Tibial nerve (tissue), 4 donors: ENCODE measurements around the gene GTF2E1.
"Not testable (repeated sequence)": the region's sequence is repeated elsewhere in the genome, so short reads cannot be mapped to it uniquely, and the experiment has no call there.

Experiments
- EP300 ChIP-seq, 2 donors: sonication (generic); formaldehyde crosslinking; IDR thresholded peaks; one replicate each; pipeline ENCODE4 v1.6.1; 2017; ENCODE audit warnings: antibody characterized with exemption in 2 of 2, mild to moderate bottlenecking in 1 of 2
- POLR2A ChIP-seq, 2 donors: fragments of 450-650 bp; IDR thresholded peaks; one replicate each; pipeline ENCODE4 v1.6.1; 2017; ENCODE audit warnings: antibody characterized with exemption in 2 of 2, mild to moderate bottlenecking in 2 of 2, moderate library complexity in 2 of 2
- TF ChIP-seq, protein P1 (sequence below), 5 experiments: fragments of 200-600 bp in 3 of 5; fragments of 450-650 bp in 2 of 5; sonication (generic) in 3 of 5; IDR thresholded peaks; one replicate each; pipeline ENCODE4 v1.5.1; 2016 to 2019; ENCODE audit warnings: antibody characterized with exemption in 5 of 5, mild to moderate bottlenecking in 3 of 5, moderate library complexity in 2 of 5

DNA sequence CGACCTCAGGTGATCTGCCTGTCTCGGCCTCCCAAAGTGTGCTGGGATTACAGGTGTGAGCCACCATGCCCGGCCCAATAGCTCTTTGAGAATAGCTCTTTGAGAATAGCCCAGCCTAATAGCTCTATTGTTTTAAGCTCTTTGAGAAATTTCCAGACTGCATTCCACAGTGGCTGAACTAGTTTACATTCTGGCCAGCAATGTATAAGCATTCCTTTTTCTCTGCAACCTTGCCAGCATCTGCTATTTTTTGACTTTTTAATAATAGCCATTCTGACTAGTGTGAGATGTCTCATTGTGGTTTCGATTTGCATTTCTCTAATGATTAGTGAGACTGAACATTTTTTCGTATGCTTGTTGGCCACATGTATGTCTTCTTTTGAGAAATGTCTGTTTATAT lies 43.3 kb downstream of the GTF2E1 start:
- TF ChIP-seq, protein P1, sequence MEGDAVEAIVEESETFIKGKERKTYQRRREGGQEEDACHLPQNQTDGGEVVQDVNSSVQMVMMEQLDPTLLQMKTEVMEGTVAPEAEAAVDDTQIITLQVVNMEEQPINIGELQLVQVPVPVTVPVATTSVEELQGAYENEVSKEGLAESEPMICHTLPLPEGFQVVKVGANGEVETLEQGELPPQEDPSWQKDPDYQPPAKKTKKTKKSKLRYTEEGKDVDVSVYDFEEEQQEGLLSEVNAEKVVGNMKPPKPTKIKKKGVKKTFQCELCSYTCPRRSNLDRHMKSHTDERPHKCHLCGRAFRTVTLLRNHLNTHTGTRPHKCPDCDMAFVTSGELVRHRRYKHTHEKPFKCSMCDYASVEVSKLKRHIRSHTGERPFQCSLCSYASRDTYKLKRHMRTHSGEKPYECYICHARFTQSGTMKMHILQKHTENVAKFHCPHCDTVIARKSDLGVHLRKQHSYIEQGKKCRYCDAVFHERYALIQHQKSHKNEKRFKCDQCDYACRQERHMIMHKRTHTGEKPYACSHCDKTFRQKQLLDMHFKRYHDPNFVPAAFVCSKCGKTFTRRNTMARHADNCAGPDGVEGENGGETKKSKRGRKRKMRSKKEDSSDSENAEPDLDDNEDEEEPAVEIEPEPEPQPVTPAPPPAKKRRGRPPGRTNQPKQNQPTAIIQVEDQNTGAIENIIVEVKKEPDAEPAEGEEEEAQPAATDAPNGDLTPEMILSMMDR (IDR thresholded peaks at IDR 0.05), result not testable (repeated sequence)
- not testable (repeated sequence) for TF ChIP-seq POLR2A, EP300 (IDR thresholded peaks at IDR 0.05)
